Right lobe of liver (tissue), 4 donors: Measurements from ENCODE around the gene BLTP3B.

ENCODE experiments used
- POLR2A ChIP-seq: fragments of 450-650 bp; IDR thresholded peaks from one replicate; pipeline ENCODE4 v1.6.1; 2017; ENCODE audit warnings: antibody characterized with exemption, mild to moderate bottlenecking
- TF ChIP-seq, protein P1 (sequence below), 4 donors: fragments of 200-600 bp in 3 of 4; fragments of 450-650 bp in 1 of 4; IDR thresholded peaks; one replicate each; pipeline versions ENCODE4 v1.5.1 to v1.8.0; 2016 to 2022; ENCODE audit warnings: antibody characterized with exemption in 4 of 4, mild to moderate bottlenecking in 2 of 4
- donor health status: DM: no; HTN: no; CAD: no.
- donor health status: DM: no; HTN: no; CAD: no.
- donor health status: DM: no; HTN: yes; CAD: no.

DNA sequence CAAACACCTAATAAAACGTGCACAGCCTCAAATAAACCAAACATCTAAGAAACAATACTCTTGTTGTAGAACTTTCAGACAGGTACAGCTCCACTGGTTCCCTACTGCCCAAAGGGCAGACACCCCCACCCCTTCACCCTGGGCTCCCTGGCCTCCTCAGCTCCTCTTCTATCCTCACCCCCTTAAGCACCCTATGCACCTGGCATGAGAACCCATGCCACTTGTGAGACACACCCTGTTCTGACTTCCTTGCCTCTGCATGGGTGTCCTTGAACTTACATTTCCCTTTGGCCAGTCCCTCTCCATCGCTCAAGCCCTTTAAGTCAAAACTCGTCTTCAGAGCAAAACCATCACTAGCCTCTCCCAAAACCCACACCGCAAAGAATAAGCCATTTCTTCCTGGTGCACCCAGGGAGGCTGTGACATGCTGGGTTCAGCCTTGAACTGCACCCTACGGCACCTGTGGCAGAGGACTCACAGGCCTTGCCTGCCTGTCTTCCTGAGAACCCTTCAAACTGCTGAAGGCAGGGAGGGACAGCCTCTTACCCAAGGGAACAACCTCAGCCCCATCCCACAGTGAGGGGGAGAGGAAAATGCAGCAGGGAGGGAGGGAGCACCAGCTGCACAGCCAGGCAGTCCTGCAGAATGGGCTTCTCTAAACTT, 45.3 kb upstream of the BLTP3B start:
- TF ChIP-seq POLR2A = no peak
- TF ChIP-seq, protein P1, sequence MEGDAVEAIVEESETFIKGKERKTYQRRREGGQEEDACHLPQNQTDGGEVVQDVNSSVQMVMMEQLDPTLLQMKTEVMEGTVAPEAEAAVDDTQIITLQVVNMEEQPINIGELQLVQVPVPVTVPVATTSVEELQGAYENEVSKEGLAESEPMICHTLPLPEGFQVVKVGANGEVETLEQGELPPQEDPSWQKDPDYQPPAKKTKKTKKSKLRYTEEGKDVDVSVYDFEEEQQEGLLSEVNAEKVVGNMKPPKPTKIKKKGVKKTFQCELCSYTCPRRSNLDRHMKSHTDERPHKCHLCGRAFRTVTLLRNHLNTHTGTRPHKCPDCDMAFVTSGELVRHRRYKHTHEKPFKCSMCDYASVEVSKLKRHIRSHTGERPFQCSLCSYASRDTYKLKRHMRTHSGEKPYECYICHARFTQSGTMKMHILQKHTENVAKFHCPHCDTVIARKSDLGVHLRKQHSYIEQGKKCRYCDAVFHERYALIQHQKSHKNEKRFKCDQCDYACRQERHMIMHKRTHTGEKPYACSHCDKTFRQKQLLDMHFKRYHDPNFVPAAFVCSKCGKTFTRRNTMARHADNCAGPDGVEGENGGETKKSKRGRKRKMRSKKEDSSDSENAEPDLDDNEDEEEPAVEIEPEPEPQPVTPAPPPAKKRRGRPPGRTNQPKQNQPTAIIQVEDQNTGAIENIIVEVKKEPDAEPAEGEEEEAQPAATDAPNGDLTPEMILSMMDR (IDR thresholded peaks at IDR 0.05) = no peak
